Measurements from ENCODE around the gene SORBS1. TPM values are rescaled to one million over a fixed set of nuclear protein-coding genes. Genes with fewer than 3 reads are reported as not detected.

Gene SORBS1
- total RNA-seq, 1 donor from 2014 or later = 5.1 TPM

- Histone ChIP-seq H3K27me3 (ENCODE audit: insufficient read depth, low read length) (no peaks in the 10 kb centered on the region), H3K4me2 (ENCODE audit: low read length) (no peak overlapping the region), H3K36me3 (ENCODE audit: insufficient read depth, low read length) (no peaks in the 10 kb centered on the region), H3K9me3 (ENCODE audit: insufficient read depth, low read depth, low read length) (no peaks in the 10 kb centered on the region), H3K4me3 (ENCODE audit: insufficient read depth, low read depth, low read length) (no peak overlapping the region), H3K79me2 (ENCODE audit: insufficient read depth, low read length) (no peaks in the 10 kb centered on the region), H3K27ac (ENCODE audit: low read depth, low read length) (no peak overlapping the region), H3K4me1 (ENCODE audit: insufficient read depth, low read length) (peaks cover 16% of the 10 kb centered on the region), H3K9ac (ENCODE audit: low read length) (no peak overlapping the region), H4K20me1 (ENCODE audit: insufficient read depth, low read length) (no peaks in the 10 kb centered on the region), H2AFZ (ENCODE audit: low read depth, low read length) (no peak overlapping the region)
- no peak for FAIRE-seq
- Mint-ChIP-seq H3K27me3 (ENCODE audit: low read depth, unreplicated experiment) (no peaks in the 10 kb centered on the region), H3K36me3 (ENCODE audit: low read depth, unreplicated experiment) (no peaks in the 10 kb centered on the region), H3K9me3 (ENCODE audit: unreplicated experiment) (no peaks in the 10 kb centered on the region), H3K27ac (ENCODE audit: unreplicated experiment) (no peak overlapping the region), H3K4me1 (ENCODE audit: low read depth, unreplicated experiment) (peaks cover 15% of the 10 kb centered on the region), H3K4me3 (ENCODE audit: unreplicated experiment) (no peak overlapping the region)
- TF ChIP-seq CTCF (IDR thresholded peaks at IDR 0.05; ENCODE audit: insufficient read depth, low read depth, low read length) (no peak), EZH2 (IDR thresholded peaks at IDR 0.05; ENCODE audit: insufficient read depth, low read length) (no peak)
- DNase-seq (ENCODE audit: low read depth) = no peak
Observed at GRCh38 chr10:95443636-95444035, 117.5 kb downstream of the SORBS1 start.

- Histone ChIP-seq H3K27ac (ENCODE audit: low read depth, low read length) (no peak overlapping the region), H4K20me1 (ENCODE audit: insufficient read depth, low read length) (no peaks in the 10 kb centered on the region), H3K27me3 (ENCODE audit: insufficient read depth, low read length) (no peaks in the 10 kb centered on the region), H3K36me3 (ENCODE audit: insufficient read depth, low read length) (no peaks in the 10 kb centered on the region), H3K4me2 (ENCODE audit: low read length) (no peak overlapping the region), H3K4me3 (ENCODE audit: insufficient read depth, low read depth, low read length) (no peak overlapping the region), H2AFZ (ENCODE audit: low read depth, low read length) (no peak overlapping the region), H3K79me2 (ENCODE audit: insufficient read depth, low read length) (no peaks in the 10 kb centered on the region), H3K9ac (ENCODE audit: low read length) (no peak overlapping the region), H3K4me1 (ENCODE audit: insufficient read depth, low read length) (peaks cover 10% of the 10 kb centered on the region), H3K9me3 (ENCODE audit: insufficient read depth, low read depth, low read length) (no peaks in the 10 kb centered on the region)
- FAIRE-seq (no peak), DNase-seq (ENCODE audit: low read depth) (no peak)
- H3K9me3 Mint-ChIP-seq (ENCODE audit: unreplicated experiment) = no peaks in the 10 kb centered on the region
- TF ChIP-seq CTCF (IDR thresholded peaks at IDR 0.05; ENCODE audit: insufficient read depth, low read depth, low read length) (no peak), EZH2 (IDR thresholded peaks at IDR 0.05; ENCODE audit: insufficient read depth, low read length) (no peak)
- no peak overlapping the region for H3K4me3 Mint-ChIP-seq (ENCODE audit: unreplicated experiment)
- H3K27me3 Mint-ChIP-seq (ENCODE audit: low read depth, unreplicated experiment) = peaks cover 4% of the 10 kb centered on the region
- no peak overlapping the region for H3K27ac Mint-ChIP-seq (ENCODE audit: unreplicated experiment)
- H3K36me3 Mint-ChIP-seq (ENCODE audit: low read depth, unreplicated experiment) = peaks cover 2% of the 10 kb centered on the region
- H3K4me1 Mint-ChIP-seq (ENCODE audit: low read depth, unreplicated experiment) = peaks cover 15% of the 10 kb centered on the region
Observed at GRCh38 chr10:95442341-95442740, 118.8 kb downstream of the SORBS1 start.

- peaks cover 10% of the 10 kb centered on the region for H3K4me1 ChIP-seq (ENCODE audit: insufficient read depth, low read length)
- Mint-ChIP-seq H3K36me3 (ENCODE audit: low read depth, unreplicated experiment) (peaks cover 2% of the 10 kb centered on the region), H3K4me3 (ENCODE audit: unreplicated experiment) (no peak overlapping the region), H3K9me3 (ENCODE audit: unreplicated experiment) (no peaks in the 10 kb centered on the region), H3K4me1 (ENCODE audit: low read depth, unreplicated experiment) (peaks cover 15% of the 10 kb centered on the region), H3K27ac (ENCODE audit: unreplicated experiment) (no peak overlapping the region), H3K27me3 (ENCODE audit: low read depth, unreplicated experiment) (peaks cover 7% of the 10 kb centered on the region)
- H3K27ac ChIP-seq (ENCODE audit: low read depth, low read length) = no peak overlapping the region
- TF ChIP-seq CTCF (IDR thresholded peaks at IDR 0.05; ENCODE audit: insufficient read depth, low read depth, low read length) (no peak), EZH2 (IDR thresholded peaks at IDR 0.05; ENCODE audit: insufficient read depth, low read length) (no peak)
- no peak overlapping the region for H3K9ac ChIP-seq (ENCODE audit: low read length)
- peaks cover 2% of the 10 kb centered on the region for H3K27me3 ChIP-seq (ENCODE audit: insufficient read depth, low read length)
- H3K4me3 ChIP-seq (ENCODE audit: insufficient read depth, low read depth, low read length) = no peak overlapping the region
- H4K20me1 ChIP-seq (ENCODE audit: insufficient read depth, low read length) = no peaks in the 10 kb centered on the region
- no peak overlapping the region for H2AFZ ChIP-seq (ENCODE audit: low read depth, low read length)
- H3K4me2 ChIP-seq (ENCODE audit: low read length) = no peak overlapping the region
- no peaks in the 10 kb centered on the region for H3K36me3 ChIP-seq (ENCODE audit: insufficient read depth, low read length)
- FAIRE-seq = no peak
- DNase-seq (ENCODE audit: low read depth) = no peak
- H3K79me2 ChIP-seq (ENCODE audit: insufficient read depth, low read length) = no peaks in the 10 kb centered on the region
- no peaks in the 10 kb centered on the region for H3K9me3 ChIP-seq (ENCODE audit: insufficient read depth, low read depth, low read length)
Observed at GRCh38 chr10:95441547-95441923, 119.6 kb downstream of the SORBS1 start.

Measured in astrocyte (in vitro differentiated cells and primary cell).